SKM-1 treated with dmso at 0.1 percent for 144 hours (cell line): Measurements from ENCODE around the gene TBC1D22A.

Experiments used
- DNase-seq: peaks from one replicate; lab custom pipeline; 2025; ENCODE audit not compliant: unreplicated experiment; lab: John Stamatoyannopoulos, UW

Gene TBC1D22A

GRCh38 chr22:46902436-46902835, 140.0 kb downstream of the TBC1D22A start:
- DNase-seq: no peak

- DNase-seq: no peak
These were observed 140.8 kb downstream of the TBC1D22A start for GRCh38 chr22:46902998-46903916.

GRCh38 chr22:46905415-46905814, 143.0 kb downstream of the TBC1D22A start:
- DNase-seq: no peak

GRCh38 chr22:46905834-46906233, 143.4 kb downstream of the TBC1D22A start:
- no peak for DNase-seq

- no peak for DNase-seq
These were observed 144.0 kb downstream of the TBC1D22A start for GRCh38 chr22:46906326-46907045.

- DNase-seq: no peak
These were observed 145.1 kb downstream of the TBC1D22A start for GRCh38 chr22:46907241-46908215.

GRCh38 chr22:46908641-46909107, 146.2 kb downstream of the TBC1D22A start:
- DNase-seq: no peak

GRCh38 chr22:46909237-46910030, 147.0 kb downstream of the TBC1D22A start:
- no peak for DNase-seq

- no peak for DNase-seq
These were observed 148.2 kb downstream of the TBC1D22A start for GRCh38 chr22:46910624-46911023.

GRCh38 chr22:46911346-46911745, 148.9 kb downstream of the TBC1D22A start:
- DNase-seq: no peak

GRCh38 chr22:46913351-46913750, 150.9 kb downstream of the TBC1D22A start:
- no peak for DNase-seq

- DNase-seq: no peak
These were observed 152.0 kb downstream of the TBC1D22A start for GRCh38 chr22:46914481-46914880.

- no peak for DNase-seq
These were observed 152.8 kb downstream of the TBC1D22A start for GRCh38 chr22:46914916-46915894.

- no peak for DNase-seq
These were observed 153.7 kb downstream of the TBC1D22A start for GRCh38 chr22:46915950-46916730.

- DNase-seq: no peak
These were observed 154.7 kb downstream of the TBC1D22A start for GRCh38 chr22:46916886-46917770.

- DNase-seq: no peak
These were observed 155.3 kb downstream of the TBC1D22A start for GRCh38 chr22:46917771-46918101.

- no peak for DNase-seq
These were observed 155.7 kb downstream of the TBC1D22A start for GRCh38 chr22:46918197-46918596.
